ENCODE measurements around the gene AKAP13.
"Not testable (repeated sequence)": the region's sequence is repeated elsewhere in the genome, so short reads cannot be mapped to it uniquely, and the experiment has no call there.

AKAP13 gene

DNA sequence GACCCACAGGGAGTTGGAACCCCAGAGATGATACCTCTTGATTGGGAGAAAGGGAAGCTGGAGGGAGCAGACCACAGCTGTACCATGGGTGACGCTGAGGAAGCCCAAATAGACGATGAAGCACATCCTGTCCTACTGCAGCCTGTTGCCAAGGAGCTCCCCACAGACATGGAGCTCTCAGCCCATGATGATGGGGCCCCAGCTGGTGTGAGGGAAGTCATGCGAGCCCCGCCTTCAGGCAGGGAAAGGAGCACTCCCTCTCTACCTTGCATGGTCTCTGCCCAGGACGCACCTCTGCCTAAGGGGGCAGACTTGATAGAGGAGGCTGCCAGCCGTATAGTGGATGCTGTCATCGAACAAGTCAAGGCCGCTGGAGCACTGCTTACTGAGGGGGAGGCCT is 201.1 kb downstream of the AKAP13 start:
- no peak for DNase-seq

DNA sequence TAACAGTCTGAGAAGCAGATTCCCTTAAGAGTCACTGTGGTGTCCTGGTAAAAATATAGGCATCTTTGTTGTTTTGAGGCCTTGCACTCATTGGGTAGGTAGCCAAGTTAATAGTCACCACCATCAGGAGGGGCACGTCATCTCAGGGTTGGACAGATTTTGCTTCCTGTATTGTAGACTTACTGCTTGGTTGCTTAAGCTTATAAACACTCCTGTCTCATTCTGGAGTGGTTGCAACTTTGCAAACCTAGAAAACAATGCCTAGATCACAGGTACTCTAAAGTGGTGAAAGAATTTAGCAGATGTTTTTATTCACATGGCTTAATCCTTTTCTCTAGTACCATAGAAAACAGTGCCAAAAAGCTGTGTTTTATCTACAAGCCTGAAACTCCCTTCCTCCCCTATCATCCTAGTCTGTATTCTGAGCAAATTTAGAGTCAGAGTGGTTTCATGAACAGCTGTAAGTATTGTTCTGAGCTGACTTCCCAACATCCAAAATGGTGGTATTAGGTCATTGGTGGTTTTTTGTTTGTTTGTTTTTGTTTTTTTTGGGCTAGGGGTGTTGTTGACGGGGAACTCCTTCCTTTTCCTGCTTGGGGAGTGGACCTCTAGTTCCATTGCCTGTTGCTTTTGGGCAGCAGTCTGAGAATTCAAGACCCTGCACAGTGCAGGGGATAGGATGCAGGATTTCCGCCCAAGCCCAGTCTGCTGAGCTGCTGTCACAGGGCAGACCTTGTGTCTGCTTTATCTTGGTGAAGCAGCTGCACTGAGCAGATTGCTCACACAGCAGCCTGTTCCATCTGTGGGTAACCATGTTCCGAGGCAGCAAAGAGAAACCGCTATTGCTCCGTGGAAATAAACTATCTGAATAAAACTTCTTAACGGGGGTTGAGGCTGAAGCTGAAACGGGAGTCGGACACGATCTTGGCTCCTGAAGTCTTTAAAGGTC is 202.0 kb downstream of the AKAP13 start:
- peak; percentile 37 for DNase-seq

DNA sequence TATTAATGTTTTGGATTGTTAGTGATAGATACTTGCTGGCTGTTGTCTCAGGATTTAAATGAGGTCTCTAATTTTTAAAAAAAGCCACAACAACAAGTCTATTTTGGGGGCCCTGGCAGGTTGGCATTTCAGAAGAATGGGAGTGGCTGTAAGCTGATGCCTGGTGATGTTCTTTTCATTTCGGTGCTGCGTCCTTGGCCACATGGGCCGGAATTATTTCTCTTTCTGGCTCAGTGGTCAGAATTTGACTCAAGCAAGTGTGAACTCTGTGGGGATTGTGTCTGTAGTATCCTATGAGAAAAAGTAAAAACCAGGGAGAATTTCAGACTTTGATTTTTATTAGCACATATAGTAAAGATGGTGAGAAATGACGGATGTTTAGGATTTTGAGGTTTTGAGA is 203.0 kb downstream of the AKAP13 start:
- no peak for DNase-seq

DNA sequence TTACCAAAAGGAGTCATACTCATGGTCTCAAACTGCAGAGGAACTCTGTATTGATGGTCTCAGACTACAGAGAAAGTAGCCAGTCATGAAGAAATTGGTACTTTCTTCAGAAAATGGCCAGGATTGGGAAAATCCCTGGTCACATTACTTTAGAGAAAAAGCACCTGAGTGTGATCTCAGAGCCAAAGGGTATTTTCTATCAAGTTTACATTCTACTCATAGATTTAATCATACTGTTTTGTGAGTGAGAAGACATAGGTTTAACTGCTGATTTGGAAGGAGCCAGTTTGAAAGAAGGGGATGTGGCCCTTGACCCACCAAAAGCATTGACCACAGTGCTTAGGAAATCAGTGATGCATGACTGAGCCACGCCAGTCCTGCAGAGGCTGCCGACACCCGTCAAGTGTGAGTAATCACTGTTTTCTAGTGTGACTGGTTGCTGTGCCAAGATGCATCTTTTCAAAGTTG is 203.6 kb downstream of the AKAP13 start:
- no peak for DNase-seq

DNA sequence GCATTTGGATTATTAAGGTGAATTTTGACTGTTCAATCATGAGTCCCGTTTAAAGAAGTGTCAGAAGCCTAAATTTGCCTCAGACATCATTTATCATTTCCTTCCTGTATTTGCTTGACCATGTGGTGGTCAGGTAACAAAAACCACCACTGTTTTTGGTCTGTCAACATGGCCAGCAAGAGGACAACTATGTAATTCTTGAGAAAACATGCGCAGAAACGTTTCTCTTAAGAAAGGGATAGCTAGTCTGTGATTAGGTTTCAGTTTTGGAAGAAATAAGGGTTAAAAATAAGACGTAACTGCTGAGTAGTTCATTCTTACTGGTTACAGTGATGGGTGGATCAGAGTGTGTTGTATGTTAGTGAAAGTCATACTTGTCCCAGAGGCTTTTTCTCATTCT is 204.5 kb downstream of the AKAP13 start:
- no peak for DNase-seq

DNA sequence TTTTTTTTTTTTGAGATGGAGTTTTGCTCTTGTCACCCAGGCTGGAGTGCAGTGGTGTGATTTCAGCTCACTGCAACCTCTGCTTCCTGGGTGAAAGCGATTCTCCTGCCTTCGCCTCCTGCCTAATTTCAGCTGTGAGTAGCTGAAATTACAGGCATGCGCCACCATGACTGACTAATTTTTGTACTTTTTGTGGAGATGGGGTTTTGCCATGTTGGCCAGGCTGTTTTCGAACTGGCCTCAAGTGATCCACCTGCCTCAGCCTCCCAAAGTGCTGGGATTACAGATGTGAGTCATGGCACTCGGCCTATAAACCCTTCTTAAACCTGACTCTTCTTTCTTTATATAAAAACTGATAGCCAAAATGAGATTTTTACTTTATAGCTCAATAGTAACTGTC is 205.8 kb downstream of the AKAP13 start:
- not testable (repeated sequence) for DNase-seq

DNA sequence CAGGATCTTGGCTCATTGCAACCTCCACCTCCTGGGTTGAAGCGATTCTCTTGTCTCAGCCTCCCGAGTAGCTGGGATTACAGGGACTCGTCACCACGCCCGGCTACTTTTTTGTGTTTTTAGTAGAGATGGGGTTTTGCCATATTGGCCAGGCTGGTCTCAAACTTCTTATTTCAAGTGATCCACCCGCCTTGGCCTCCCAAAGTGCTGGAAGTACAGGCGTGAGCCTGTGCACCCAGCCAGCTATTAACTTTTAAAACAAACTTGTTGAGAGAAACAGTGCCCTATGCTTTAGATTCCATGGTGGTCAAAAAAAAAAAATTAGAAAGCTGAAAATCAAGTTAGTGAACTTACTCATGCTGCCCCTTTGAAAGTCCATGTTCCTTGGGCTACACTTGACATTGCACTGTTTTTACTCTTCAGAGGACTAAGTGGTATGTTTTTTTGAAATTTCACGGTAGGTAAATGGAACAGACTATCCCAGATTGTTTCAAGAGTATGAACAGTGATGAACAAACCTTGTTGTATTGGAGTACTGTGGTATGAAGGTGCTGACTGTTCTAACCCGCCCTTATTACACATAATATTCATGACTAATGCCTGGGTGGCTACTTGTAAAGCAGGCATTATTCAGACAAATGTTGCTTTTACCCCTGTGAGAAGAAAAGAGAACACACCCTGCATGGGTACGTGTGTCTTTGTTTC is 207.5 kb downstream of the AKAP13 start:
- DNase-seq = no peak

DNA sequence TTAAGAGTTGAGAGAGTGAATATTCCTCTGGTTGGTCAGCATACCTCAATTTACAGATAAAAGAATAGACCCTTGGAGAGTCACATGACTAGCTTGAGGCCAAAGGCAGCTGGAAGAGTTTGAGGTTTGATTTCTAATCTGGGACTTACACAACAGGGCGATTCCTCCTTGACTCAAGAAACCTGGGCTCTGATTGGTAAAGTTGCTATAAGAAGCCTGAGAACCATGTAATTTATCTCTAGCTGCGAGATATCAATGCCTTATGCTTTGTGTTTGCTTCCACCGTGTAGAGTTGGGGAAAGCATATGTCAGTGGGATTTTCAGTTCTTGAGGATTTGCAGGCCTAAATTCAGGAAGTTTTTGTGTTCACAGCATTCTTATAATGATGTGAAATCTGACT is 208.3 kb downstream of the AKAP13 start:
- DNase-seq = peak; percentile 56

DNA sequence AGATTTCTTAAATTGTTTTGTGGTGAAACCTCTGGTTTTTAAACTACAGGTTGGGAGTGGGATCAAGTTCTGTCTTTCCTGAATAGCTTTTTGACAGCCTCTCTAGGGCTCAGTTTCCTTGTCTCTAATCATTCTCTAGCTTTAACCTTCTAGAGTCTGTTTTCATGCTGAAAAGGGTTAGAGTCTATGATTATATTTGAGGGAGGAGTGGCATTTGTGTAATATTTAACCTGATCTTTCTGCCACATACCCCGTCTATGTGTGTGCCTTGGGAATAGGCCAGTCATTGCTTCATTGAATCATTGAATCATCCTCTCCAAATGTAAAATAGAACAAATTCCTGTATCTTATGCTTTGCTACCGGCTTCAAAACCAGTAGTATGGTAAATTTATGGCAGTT is 209.4 kb downstream of the AKAP13 start:
- DNase-seq = no peak

DNA sequence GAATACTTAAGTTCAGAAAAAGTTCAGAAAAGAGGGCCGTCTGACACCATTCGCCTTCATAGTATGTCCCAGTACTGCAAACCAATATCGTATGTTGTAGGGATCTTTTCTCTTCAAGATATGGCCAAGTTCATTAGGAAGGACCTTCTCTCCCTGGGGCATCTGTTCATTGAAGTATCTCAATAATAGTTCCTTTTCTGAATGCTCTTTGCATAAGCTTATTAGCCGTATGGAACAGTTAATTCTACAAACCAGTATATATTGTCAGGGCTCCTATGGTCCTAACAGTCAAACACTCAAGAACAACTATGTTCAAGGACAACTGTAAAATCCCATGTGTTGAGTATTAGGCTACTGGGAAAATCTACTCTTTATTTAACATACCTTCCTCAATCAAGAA is 211.2 kb downstream of the AKAP13 start:
- peak; percentile 51 for DNase-seq

DNA sequence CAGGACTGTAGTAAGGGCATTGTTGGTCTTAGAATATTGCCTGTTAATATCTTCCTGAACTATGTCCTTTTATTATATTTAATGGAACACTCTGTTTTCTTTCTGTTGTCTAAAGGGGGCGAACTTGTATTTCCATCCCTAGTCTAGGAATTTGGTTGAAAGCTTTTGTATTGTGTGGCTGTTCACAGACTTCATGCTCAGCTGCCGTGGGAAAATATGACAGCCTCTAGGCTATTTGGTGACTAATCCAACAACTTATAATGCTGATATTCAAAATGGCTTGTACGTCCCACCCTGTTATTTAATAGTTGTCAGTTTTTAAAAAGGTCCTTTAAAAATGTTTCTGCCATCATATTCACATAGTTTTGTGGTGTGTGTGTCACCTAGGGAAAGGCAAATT is 211.7 kb downstream of the AKAP13 start:
- DNase-seq = peak; percentile 16

DNA sequence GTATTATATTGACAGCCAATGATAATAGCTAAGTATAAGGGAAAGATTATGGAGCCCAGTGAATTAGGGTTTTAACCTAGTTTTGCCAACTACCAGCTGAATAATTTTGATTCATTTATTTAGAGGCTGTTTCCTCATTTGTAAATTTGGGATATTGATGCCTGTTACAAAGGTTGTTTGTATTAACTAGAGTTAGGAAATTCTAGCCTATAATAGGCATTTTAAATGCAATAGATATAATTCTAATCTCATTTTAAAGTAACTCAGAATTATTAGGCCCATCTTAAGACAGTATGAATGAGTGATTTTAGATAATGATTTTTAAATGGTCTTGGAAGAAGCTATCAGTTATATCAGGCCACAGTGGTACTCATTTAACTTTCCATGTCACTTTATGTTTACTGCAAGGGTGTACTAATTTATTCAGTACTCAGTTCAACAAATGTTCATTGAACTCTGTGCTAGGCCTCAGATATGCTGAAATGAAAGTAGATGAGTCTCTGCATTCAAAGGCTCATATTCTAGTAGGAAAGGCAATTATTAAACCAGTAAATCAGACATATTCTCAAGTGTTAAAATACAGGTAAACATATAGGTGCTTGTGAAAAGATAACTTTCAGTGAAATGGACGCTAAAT is 213.5 kb downstream of the AKAP13 start:
- DNase-seq = no peak

DNA sequence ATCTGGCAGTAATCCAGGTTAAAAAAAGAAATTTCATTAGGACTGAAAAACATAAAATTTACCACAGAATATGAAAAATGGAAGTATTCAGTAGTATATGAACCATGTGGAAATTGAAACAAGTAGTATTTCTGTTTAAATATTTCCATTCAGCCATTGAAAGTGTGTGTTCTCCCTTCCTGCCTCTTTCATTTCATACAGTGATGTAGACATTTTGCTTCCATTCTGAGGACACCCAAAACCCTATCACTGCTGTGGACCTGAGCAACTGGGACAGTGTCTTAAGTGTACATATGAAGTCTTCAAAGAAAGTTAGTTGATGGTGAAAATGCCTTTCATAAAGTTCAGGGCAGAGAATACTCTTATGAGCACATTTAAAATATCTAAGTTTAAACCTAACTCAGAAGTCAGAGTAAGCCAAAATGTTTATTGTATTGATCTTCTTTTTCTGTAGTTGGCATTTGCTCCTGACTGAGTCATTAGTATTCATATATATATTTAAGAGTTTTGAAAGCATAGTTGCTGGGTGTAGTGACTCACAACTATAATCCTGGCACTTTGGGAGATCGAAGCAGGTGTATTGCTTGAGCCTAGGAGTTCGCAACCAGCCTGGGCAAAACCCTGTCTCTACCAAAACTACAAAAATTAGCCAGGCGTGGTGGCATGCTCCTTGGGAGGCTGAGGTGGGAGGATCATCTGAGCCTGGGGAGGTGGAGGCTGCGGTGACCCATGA is 215.6 kb downstream of the AKAP13 start:
- no peak for DNase-seq

DNA sequence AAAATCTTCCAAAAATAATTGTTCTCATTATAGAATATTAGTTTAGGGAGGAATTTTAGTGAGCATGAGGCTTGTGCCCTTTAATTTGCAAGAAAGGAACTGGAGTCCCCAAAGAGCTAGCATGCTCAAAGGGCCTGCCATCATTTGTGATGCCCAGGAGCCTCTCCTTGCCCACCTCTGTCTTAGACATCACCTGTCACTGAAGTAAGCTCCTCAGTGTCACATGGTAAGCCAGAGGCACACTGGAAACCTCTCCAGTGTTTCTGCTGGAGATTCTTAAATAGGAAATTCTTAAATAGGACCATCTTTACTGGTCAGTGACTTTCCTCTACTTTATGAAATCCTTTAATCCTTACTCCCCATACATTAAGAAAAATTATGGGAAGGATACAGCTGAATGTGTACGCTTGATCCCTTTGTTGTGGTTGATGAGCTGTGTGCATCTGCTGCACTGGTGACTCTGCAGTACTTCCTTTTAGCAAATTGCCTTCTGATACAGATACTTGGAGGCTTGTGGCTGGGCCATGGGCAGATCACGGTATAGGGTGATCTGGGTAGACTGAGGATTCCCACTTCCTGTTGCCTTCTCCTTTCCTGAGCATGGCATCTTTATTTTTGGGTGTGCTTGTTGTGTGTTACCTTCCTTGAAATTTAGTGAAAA is 216.9 kb downstream of the AKAP13 start:
- DNase-seq = peak; percentile 56

DNA sequence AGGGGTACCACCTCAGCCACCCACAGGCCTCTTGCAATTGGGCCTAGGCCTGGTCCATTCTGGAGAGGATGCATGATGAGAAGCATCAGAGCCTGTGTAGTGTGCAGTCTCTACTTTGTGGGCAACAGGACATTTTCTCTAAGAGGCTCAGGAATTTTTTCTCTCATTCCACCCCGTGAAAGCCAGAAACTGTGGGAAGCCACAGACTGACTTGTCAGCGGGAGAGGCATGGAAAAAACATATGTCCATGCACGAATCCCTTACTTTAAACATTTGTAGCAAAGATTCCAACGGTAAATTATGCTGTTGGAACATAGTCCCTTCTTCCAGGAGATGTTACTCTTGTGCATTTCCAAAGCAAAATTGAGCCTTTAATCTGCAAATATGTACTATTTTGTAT is 217.8 kb downstream of the AKAP13 start:
- no peak for DNase-seq

DNA sequence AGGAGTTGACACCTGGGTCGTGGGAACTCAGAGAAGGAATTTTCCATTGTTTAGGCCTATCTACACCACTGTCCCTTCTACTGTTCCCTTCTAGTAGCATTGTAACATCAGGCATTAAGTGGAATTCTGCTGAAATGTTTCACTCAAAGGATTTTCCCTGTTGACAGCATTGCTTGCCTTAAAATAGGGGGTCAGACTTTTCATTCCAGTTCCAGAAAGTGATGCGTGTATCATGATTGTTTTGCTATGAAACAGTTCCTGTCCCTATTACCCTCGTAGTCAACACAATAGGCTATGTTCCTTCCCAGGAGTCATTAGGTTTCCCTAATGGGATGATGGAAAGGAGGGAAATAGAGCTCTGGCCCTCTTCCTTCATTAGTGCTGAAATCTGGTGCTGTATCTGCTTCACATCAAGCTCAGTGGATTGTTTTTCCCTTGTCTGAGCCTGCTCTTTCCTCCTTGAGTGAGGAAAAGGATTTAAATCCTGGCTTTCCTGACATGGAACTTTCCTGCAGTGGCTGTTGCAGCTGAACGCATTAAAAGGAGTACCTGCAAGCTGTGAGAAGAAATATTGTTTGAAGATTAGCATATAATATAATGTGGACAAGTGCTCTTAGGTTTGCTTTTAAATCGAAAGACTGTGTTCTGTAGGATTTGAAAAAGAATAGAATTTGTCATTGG is 218.5 kb downstream of the AKAP13 start:
- peak; percentile 75 for DNase-seq

DNA sequence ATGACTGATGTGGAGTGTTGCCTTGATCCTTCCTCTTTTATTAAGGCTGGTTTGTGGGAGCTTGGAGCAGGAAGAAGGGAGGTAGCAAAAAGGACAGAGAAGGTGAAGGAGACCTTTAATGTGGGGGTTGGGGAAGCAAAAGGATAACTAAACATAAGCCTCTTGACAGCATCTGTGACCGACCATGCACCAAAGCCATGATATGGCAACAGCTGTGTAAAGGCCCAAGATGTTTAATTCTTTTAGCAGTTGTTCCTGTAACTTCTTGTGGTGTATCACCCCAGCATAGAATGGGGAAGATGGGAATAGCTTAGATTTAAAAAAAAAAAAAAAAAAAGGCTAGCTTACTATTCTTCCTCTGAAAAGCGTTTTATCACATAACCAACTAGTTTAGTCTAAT is 219.6 kb downstream of the AKAP13 start:
- DNase-seq = peak; percentile 87

DNA sequence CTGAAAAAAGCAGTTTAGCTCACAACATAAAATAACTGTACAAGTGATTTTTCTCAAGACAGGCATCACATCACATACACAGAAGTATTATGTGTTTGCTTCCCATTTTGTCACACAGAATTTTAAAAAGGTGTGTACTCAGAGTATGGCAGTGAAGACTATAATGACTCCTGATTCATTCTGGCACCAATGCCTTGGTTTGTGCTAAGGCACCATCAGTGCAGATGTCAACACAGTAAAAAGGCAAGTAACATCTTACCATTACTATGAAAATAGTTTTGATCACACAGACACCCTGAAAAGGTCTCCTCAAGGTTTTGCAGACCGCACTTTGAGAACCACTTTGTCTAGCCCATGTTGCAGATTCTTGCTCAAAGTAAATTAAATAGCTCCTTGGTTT is 222.8 kb downstream of the AKAP13 start:
- DNase-seq = no peak

DNA sequence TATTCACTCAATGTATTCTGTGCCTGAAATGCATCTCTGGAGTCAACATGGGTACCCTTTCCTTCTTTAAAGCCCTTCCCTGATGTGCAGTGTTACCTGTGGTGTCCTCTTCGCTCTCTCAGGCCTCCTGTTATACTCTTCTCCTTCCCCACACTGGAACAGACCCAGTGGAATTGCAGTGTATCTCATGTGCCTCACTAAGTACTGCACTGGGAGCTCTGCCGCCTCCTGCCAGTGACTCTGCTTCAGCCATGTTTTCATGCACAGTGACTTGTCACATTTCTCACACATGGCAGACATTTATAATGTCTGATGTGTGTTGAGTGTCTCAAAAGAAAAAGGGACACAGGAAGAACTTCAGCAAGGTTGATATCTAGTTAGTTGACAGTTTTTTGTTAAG is 223.3 kb downstream of the AKAP13 start:
- no peak for DNase-seq

DNA sequence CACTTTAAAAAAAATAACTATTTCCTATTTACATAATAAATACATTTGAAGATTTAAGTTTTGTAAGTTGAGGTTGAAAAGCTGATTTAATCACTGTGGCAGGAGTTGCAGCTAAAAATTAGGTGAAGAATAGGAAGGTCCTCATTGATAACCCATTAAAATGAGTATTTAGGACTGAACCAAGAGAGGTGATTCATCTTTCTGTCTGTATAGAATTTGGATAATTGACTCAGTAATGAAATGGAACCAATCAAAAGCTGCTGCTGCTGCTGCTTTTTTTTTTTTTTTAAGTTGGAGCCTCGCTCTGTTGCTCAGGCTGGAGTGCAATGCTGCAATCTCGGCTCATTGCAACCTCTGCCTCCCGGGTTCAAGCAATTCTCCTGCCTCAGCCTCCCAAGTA is 223.8 kb downstream of the AKAP13 start:
- no peak for DNase-seq

DNA sequence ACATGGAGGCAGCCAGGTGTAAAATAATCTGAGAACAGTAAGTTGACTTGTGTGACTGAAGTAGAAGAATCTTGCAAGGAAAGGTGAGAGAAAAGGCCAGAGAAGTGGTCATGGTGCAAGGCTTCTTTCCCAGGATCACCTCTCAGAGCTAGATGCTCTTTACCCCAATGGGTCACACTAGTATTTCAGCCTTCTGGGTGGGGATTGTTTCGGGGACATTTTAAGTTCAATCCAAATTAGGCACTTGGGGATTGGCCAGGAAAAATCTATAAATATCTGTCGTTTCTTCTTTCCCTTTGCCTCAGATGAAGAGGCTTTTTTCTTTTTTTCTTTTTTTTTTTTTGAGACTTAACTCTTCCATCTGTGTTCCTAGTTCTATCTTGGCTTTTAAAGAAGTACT is 226.3 kb downstream of the AKAP13 start:
- no peak for DNase-seq

Data from NCI-H82 (cell line).